Endothelial cell of umbilical vein (primary cell): ENCODE measurements around the gene DIP2C. TPM values are rescaled to one million over a fixed set of nuclear protein-coding genes. Genes with fewer than 3 reads are reported as not detected.

Experiments
- BruUV-seq: library from RNA; stranded (reverse); fragments of 400-500 nt; replicated peaks from 2 replicates; lab custom pipeline; 2021; lab: Mats Ljungman, UMichigan
- CTCF ChIA-PET: fragments of 300-600, 350-600 bp; sonication (Branson Sonifier 250); formaldehyde crosslinking; loops from one replicate; lab custom pipeline; 2021; ENCODE audit warnings: antibody characterized with exemption, inconsistent platforms; lab: Charles Lee
- POLR2A ChIA-PET: fragments of 300-600, 350-600 bp; sonication (Branson Sonifier 250); formaldehyde crosslinking; loops from one replicate; lab custom pipeline; 2021; ENCODE audit warnings: antibody characterized with exemption, inconsistent platforms; lab: Charles Lee
- DNase-seq: peaks from one replicate; pipeline ENCODE4 v3.0.0-alpha.2; 2011; ENCODE audit warnings: low read depth, low spot score
- FAIRE-seq: peaks from 2 replicates; lab custom pipeline; 2011; peaks lifted over from hg19 to GRCh38; lab: Jason Lieb, UNC
- H2AFZ ChIP-seq: 2 replicates; pipeline ENCODE4 v1.6.0; 2012; ENCODE audit warnings: low read depth, low read length, control low read depth, inconsistent platforms
- H3K27ac ChIP-seq: 2 replicates; pipeline ENCODE4 v1.5.1; 2011; ENCODE audit warnings: low read depth, mild to moderate bottlenecking, control low read depth, low read length, moderate library complexity; ENCODE audit not compliant: insufficient read depth
- H3K27me3 ChIP-seq, 2 experiments: 2 replicates each; pipeline versions ENCODE4 v1.6.0 to v1.6.1; 2011; ENCODE audit warnings: low read length in 2 of 2, mixed read lengths in 1 of 2; ENCODE audit not compliant: control insufficient read depth in 2 of 2, insufficient read depth in 2 of 2
- H3K36me3 ChIP-seq, 2 experiments: 2 replicates in 1 of 2; 3 replicates in 1 of 2; pipeline ENCODE4 v1.5.1; 2011; ENCODE audit warnings: low read length in 2 of 2, mild to moderate bottlenecking in 1 of 2, moderate library complexity in 1 of 2; ENCODE audit not compliant: control insufficient read depth in 2 of 2, insufficient read depth in 2 of 2; ENCODE audit errors: extremely low read depth in 1 of 2
- H3K4me1 ChIP-seq: 3 replicates; pipeline ENCODE4 v1.5.1; 2011; ENCODE audit warnings: mild to moderate bottlenecking, low read length; ENCODE audit not compliant: control insufficient read depth, insufficient read depth; ENCODE audit errors: extremely low read depth
- H3K4me2 ChIP-seq: 2 replicates; pipeline ENCODE4 v1.6.1; 2011; ENCODE audit warnings: low read length, control low read depth, mixed read lengths; ENCODE audit not compliant: insufficient read depth
- H3K4me3 ChIP-seq, 3 experiments: fragments of 200-600 bp in 1 of 3; sonication (generic), shearing (Covaris generic) in 1 of 3; replicated peaks in 1 of 3; 2 replicates each; pipeline ENCODE4 v1.5.1; 2011 to 2016; ENCODE audit warnings: control low read depth in 3 of 3, low read length in 3 of 3, mild to moderate bottlenecking in 2 of 3, inconsistent platforms in 1 of 3, low read depth in 1 of 3, moderate library complexity in 1 of 3; ENCODE audit not compliant: insufficient read depth in 1 of 3
- H3K79me2 ChIP-seq: 2 replicates; pipeline ENCODE4 v1.6.0; 2012; ENCODE audit warnings: low read length, inconsistent platforms; ENCODE audit not compliant: control insufficient read depth, insufficient read depth
- H3K9ac ChIP-seq: replicated peaks from 2 replicates; pipeline ENCODE3; 2011; ENCODE audit warnings: low read length, control low read depth; ENCODE audit not compliant: insufficient read depth; ENCODE audit errors: extremely low read depth
- H3K9me1 ChIP-seq: replicated peaks from 3 replicates; pipeline ENCODE4 v1.6.0; 2011; ENCODE audit warnings: mild to moderate bottlenecking, low read length; ENCODE audit not compliant: control insufficient read depth, insufficient read depth; ENCODE audit errors: extremely low read depth
- H3K9me3 ChIP-seq: replicated peaks from 2 replicates; pipeline ENCODE4 v1.5.1; 2012; ENCODE audit warnings: low read length, inconsistent platforms; ENCODE audit not compliant: control insufficient read depth, insufficient read depth
- H4K20me1 ChIP-seq: replicated peaks from 2 replicates; pipeline ENCODE3; 2011; ENCODE audit warnings: mild to moderate bottlenecking, low read length; ENCODE audit not compliant: control insufficient read depth, insufficient read depth; ENCODE audit errors: extremely low read depth
- CTCF ChIP-seq, 2 donors: IDR thresholded peaks; 1 replicate in 1 of 2; 2 replicates in 1 of 2; pipeline ENCODE4 v1.5.1; 2011; ENCODE audit warnings: low read length in 2 of 2, mild to moderate bottlenecking in 2 of 2, moderate library complexity in 2 of 2, control low read depth in 1 of 2, inconsistent platforms in 1 of 2, low read depth in 1 of 2; ENCODE audit not compliant: insufficient read depth in 1 of 2; ENCODE audit errors: extremely low read depth in 1 of 2
- GATA2 ChIP-seq: IDR thresholded peaks from 2 replicates; pipeline ENCODE4 v1.7.0; 2011; ENCODE audit warnings: low read depth, mild to moderate bottlenecking, moderate library complexity, mixed read lengths, low read length; ENCODE audit not compliant: insufficient read length, insufficient read depth
- JUN ChIP-seq: IDR thresholded peaks from 2 replicates; pipeline ENCODE4 v1.6.1; 2011; ENCODE audit warnings: borderline replicate concordance, low read depth; ENCODE audit not compliant: insufficient read length, insufficient read depth
- MAX ChIP-seq: IDR thresholded peaks from 2 replicates; pipeline ENCODE4 v1.6.1; 2011; ENCODE audit not compliant: insufficient read depth, insufficient read length
- MYC ChIP-seq: IDR thresholded peaks from one replicate; pipeline ENCODE4 v1.6.1; 2011; ENCODE audit warnings: mild to moderate bottlenecking, low read depth, low read length
- POLR2AphosphoS5 ChIP-seq: IDR thresholded peaks from 2 replicates; pipeline ENCODE4 v1.6.1; 2012; ENCODE audit warnings: low read depth, mild to moderate bottlenecking, control low read depth, low read length, moderate library complexity; ENCODE audit not compliant: insufficient read depth
- dilution Hi-C: fragments of 300-500 bp; cut with MboI; formaldehyde crosslinking; loops from one replicate; pipeline ENCODE4 v1.15.0; 2019; ENCODE audit warnings: low sequenced_read_pairs; ENCODE audit not compliant: extremely low pct_ligation_motif_present
- intact Hi-C: fragments of 100-400 bp; cut with micrococcal nuclease; formaldehyde crosslinking; loops from one replicate; pipeline ENCODE4 v1.10.0; 2022
- polyA plus RNA-seq, 4 experiments: library from polyadenylated mRNA; depleted of rRNA in 3 of 4; stranded (reverse) in 3 of 4; unstranded in 1 of 4; fragments of >200 nt; gene quantifications; 2 replicates each; pipeline versions ENCODE4 v1.2.1 to v1.2.3, GENCODE V29; 2011 to 2012; ENCODE audit warnings: missing spikeins in 1 of 4
- total RNA-seq: library from RNA; stranded (reverse); gene quantifications from 2 replicates; pipeline ENCODE4 v1.2.3, GENCODE V29; 2021

DIP2C gene
- total and polyA plus RNA-seq, 2 donors (not counting 3 experiments of a cell fraction or from before 2014, with no cell fraction given) = 3.6 to 10.7 TPM

- POLR2A ChIA-PET = no interaction called here
- DNase-seq (no peak), FAIRE-seq (no peak)
- H3K9me1 ChIP-seq = no peaks in the 10 kb centered on the region
- H3K4me3 ChIP-seq = no peak overlapping the region
- no peaks in the 10 kb centered on the region for H3K79me2 ChIP-seq
- H3K27me3 ChIP-seq = no peaks in the 10 kb centered on the region
- H2AFZ ChIP-seq = no peak overlapping the region
- no peak overlapping the region for H3K27ac ChIP-seq
- no TSS peak for BruUV-seq
- H3K4me1 ChIP-seq = no peaks in the 10 kb centered on the region
- H3K9me3 ChIP-seq = no peaks in the 10 kb centered on the region
- intact Hi-C loops = no loop called here
- dilution Hi-C loops = no loop called here
- CTCF ChIA-PET = no interaction called here
- no peak overlapping the region for H3K9ac ChIP-seq
- no peaks in the 10 kb centered on the region for H4K20me1 ChIP-seq
- no peaks in the 10 kb centered on the region for H3K36me3 ChIP-seq
- TF ChIP-seq MYC = no peak
- no peak for TF ChIP-seq MAX
- H3K4me2 ChIP-seq = no peak overlapping the region
Observed at GRCh38 chr10:620971-621370, 68.5 kb downstream of the DIP2C start.

GRCh38 chr10:620417-620816 is 69.1 kb downstream of the DIP2C start:
- Histone ChIP-seq H3K9me1 (no peaks in the 10 kb centered on the region), H2AFZ (no peak overlapping the region), H3K36me3 (no peaks in the 10 kb centered on the region), H3K4me1 (no peaks in the 10 kb centered on the region), H3K9ac (no peak overlapping the region), H3K4me3 (no peak overlapping the region), H3K27ac (no peak overlapping the region), H4K20me1 (no peaks in the 10 kb centered on the region), H3K27me3 (no peaks in the 10 kb centered on the region), H3K4me2 (no peak overlapping the region), H3K9me3 (no peaks in the 10 kb centered on the region), H3K79me2 (no peaks in the 10 kb centered on the region)
- dilution Hi-C loops = no loop called here
- no peak for DNase-seq
- FAIRE-seq = no peak
- no TSS peak for BruUV-seq
- ChIA-PET CTCF (no interaction called here), POLR2A (no interaction called here)
- TF ChIP-seq JUN (no peak), MYC (no peak), POLR2AphosphoS5 (no peak), CTCF (IDR thresholded peaks at IDR 0.05; ENCODE audit: extremely low read depth in 1 of 2, insufficient read depth in 1 of 2, low read depth in 1 of 2, low read length in 2 of 2) (no peak), MAX (no peak), GATA2 (no peak)
- intact Hi-C loops = no loop called here
